H9 (cell line): Measurements from ENCODE around the gene MBP. TPM values are rescaled to one million over a fixed set of nuclear protein-coding genes. Genes with fewer than 3 reads are reported as not detected.

ENCODE experiments used
- DNase-seq: peaks from one replicate; pipeline ENCODE4 v3.0.0-alpha.2; 2017
- H2AFZ ChIP-seq: one replicate; pipeline ENCODE4 v1.6.1; 2013; ENCODE audit warnings: mild to moderate bottlenecking, low read length, control low read depth, moderate library complexity
- H2AK5ac ChIP-seq: 2 replicates; pipeline ENCODE4 v1.6.1; 2013; ENCODE audit warnings: low read length, control low read depth, mixed read lengths; ENCODE audit not compliant: insufficient read length
- H2BK120ac ChIP-seq: one replicate; pipeline ENCODE4 v1.6.1; 2013; ENCODE audit warnings: low read depth, mild to moderate bottlenecking, low read length, control low read depth, inconsistent platforms; ENCODE audit not compliant: poor library complexity, severe bottlenecking
- H2BK12ac ChIP-seq: 2 replicates; pipeline ENCODE4 v1.6.1; 2013; ENCODE audit warnings: low read length, control low read depth, mixed read lengths, low read depth; ENCODE audit not compliant: insufficient read length
- H2BK15ac ChIP-seq: 2 replicates; pipeline ENCODE4 v1.6.1; 2013; ENCODE audit warnings: low read depth, low read length, control low read depth
- H2BK20ac ChIP-seq: one replicate; pipeline ENCODE4 v1.6.1; 2013; ENCODE audit warnings: low read depth, mild to moderate bottlenecking, low read length, control low read depth, inconsistent platforms; ENCODE audit not compliant: poor library complexity, severe bottlenecking
- H2BK5ac ChIP-seq: 2 replicates; pipeline ENCODE4 v1.6.1; 2013; ENCODE audit warnings: low read length, control low read depth, mixed read lengths; ENCODE audit not compliant: insufficient read length
- H3K14ac ChIP-seq: 2 replicates; pipeline ENCODE4 v1.6.1; 2013; ENCODE audit warnings: low read length, control low read depth; ENCODE audit not compliant: insufficient read depth
- H3K18ac ChIP-seq: 2 replicates; pipeline ENCODE4 v1.6.1; 2013; ENCODE audit warnings: low read depth, mild to moderate bottlenecking, mixed read lengths, low read length, control low read depth; ENCODE audit not compliant: insufficient read length
- H3K23ac ChIP-seq: 2 replicates; pipeline ENCODE4 v1.6.1; 2013; ENCODE audit warnings: low read length, control low read depth, mixed read lengths, low read depth; ENCODE audit not compliant: insufficient read length
- H3K23me2 ChIP-seq: 2 replicates; pipeline ENCODE4 v1.6.1; 2013; ENCODE audit warnings: low read depth, mild to moderate bottlenecking, mixed read lengths, low read length, control low read depth; ENCODE audit not compliant: insufficient read length, poor library complexity, severe bottlenecking
- H3K27ac ChIP-seq: 2 replicates; pipeline ENCODE4 v1.5.1; 2013; ENCODE audit warnings: low read length, control low read depth, mixed read lengths, low read depth; ENCODE audit not compliant: insufficient read length
- H3K27me3 ChIP-seq: 2 replicates; pipeline ENCODE4 v1.6.1; 2013; ENCODE audit warnings: low read length, control low read depth, inconsistent platforms; ENCODE audit not compliant: insufficient read depth
- H3K4ac ChIP-seq: 2 replicates; pipeline ENCODE4 v1.6.1; 2013; ENCODE audit warnings: low read depth, mild to moderate bottlenecking, control low read depth, inconsistent platforms, low read length, moderate library complexity
- H3K4me1 ChIP-seq: 2 replicates; pipeline ENCODE4 v1.6.1; 2013; ENCODE audit warnings: low read length, control low read depth, inconsistent platforms; ENCODE audit not compliant: insufficient read depth
- H3K4me2 ChIP-seq: 2 replicates; pipeline ENCODE4 v1.6.1; 2013; ENCODE audit warnings: low read length, control low read depth, mixed read lengths; ENCODE audit not compliant: insufficient read length, insufficient read depth
- H3K56ac ChIP-seq: 2 replicates; pipeline ENCODE4 v1.6.1; 2013; ENCODE audit warnings: low read depth, mild to moderate bottlenecking, mixed read lengths, low read length, control low read depth; ENCODE audit not compliant: insufficient read length
- H3K79me1 ChIP-seq: 2 replicates; pipeline ENCODE4 v1.6.1; 2013; ENCODE audit warnings: low read depth, mild to moderate bottlenecking, moderate library complexity, low read length, control low read depth, inconsistent platforms; ENCODE audit not compliant: insufficient read depth, poor library complexity, severe bottlenecking
- H3K79me2 ChIP-seq: 2 replicates; pipeline ENCODE4 v1.6.1; 2013; ENCODE audit warnings: low read length, control low read depth, inconsistent platforms; ENCODE audit not compliant: insufficient read depth
- H3K9ac ChIP-seq: 2 replicates; pipeline ENCODE4 v1.6.1; 2013; ENCODE audit warnings: low read length, control low read depth, mixed read lengths; ENCODE audit not compliant: insufficient read length; ENCODE audit errors: extremely low read depth
- H3K9me3 ChIP-seq: one replicate; pipeline ENCODE4 v1.6.1; 2013; ENCODE audit warnings: low read depth, low read length, inconsistent platforms; ENCODE audit not compliant: control insufficient read depth
- H3T11ph ChIP-seq: one replicate; pipeline ENCODE4 v1.6.1; 2013; ENCODE audit warnings: mild to moderate bottlenecking, low read length, control low read depth, inconsistent platforms
- H4K20me1 ChIP-seq: one replicate; pipeline ENCODE4 v1.6.1; 2013; ENCODE audit not compliant: control insufficient read depth, insufficient read length, insufficient read depth
- H4K5ac ChIP-seq: 2 replicates; pipeline ENCODE4 v1.6.1; 2013; ENCODE audit warnings: low read depth, mild to moderate bottlenecking, mixed read lengths, low read length, control low read depth; ENCODE audit not compliant: insufficient read length
- H4K8ac ChIP-seq: replicated peaks from 2 replicates; pipeline ENCODE4 v1.6.1; 2013; ENCODE audit warnings: low read length, control low read depth, mixed read lengths, low read depth; ENCODE audit not compliant: insufficient read length
- H4K91ac ChIP-seq: 2 replicates; pipeline ENCODE4 v1.6.1; 2013; ENCODE audit warnings: low read depth, mild to moderate bottlenecking, moderate library complexity, mixed read lengths, low read length, control low read depth; ENCODE audit not compliant: insufficient read length
- H3K27ac Mint-ChIP-seq, 3 experiments: 2 replicates in 2 of 3; 3 replicates in 1 of 3; pipeline ENCODE4 v1.8.0; 2020 to 2021; ENCODE audit warnings: mixed read lengths in 3 of 3, mild to moderate bottlenecking in 1 of 3, moderate library complexity in 1 of 3
- H3K27me3 Mint-ChIP-seq: 2 replicates; pipeline ENCODE4 v1.8.0; 2021; ENCODE audit warnings: low read depth, mild to moderate bottlenecking, moderate library complexity, mixed read lengths
- H3K36me3 Mint-ChIP-seq, 3 experiments: 2 replicates in 2 of 3; 3 replicates in 1 of 3; pipeline ENCODE4 v1.8.0; 2020 to 2021; ENCODE audit warnings: low read depth in 3 of 3, mixed read lengths in 3 of 3; ENCODE audit not compliant: insufficient read depth in 1 of 3
- H3K4me1 Mint-ChIP-seq, 2 experiments: 2 replicates each; pipeline ENCODE4 v1.8.0; 2020; ENCODE audit warnings: mixed read lengths in 2 of 2
- H3K4me3 Mint-ChIP-seq, 2 experiments: 2 replicates in 1 of 2; 3 replicates in 1 of 2; pipeline ENCODE4 v1.8.0; 2020 to 2021; ENCODE audit warnings: mild to moderate bottlenecking in 2 of 2, mixed read lengths in 2 of 2, moderate library complexity in 1 of 2
- H3K9me3 Mint-ChIP-seq, 2 experiments: 2 replicates in 1 of 2; 3 replicates in 1 of 2; pipeline ENCODE4 v1.8.0; 2020; ENCODE audit warnings: mild to moderate bottlenecking in 2 of 2, mixed read lengths in 2 of 2, moderate library complexity in 1 of 2
- WGBS: extraction: QIAGEN DNeasy Blood & Tissue Kit; methylation state at CpG from one replicate; pipeline ENCODE4 v1.1.7; 2013; ENCODE audit warnings: missing lambda C conversion rate, low lambda C conversion rate, mixed read lengths; ENCODE audit not compliant: insufficient read length; ENCODE audit errors: extremely low coverage; 5-methylcytosine and 5-hydroxymethylcytosine counted together
- total RNA-seq: library from RNA; stranded (reverse); gene quantifications from 2 replicates; pipeline ENCODE4 v1.2.1, GENCODE V29; 2021
- TF ChIP-seq, protein P1 (sequence below): fragments of 200-600 bp; sonication (generic); conservative IDR thresholded peaks from 3 replicates; pipeline ENCODE4 v1.8.0; 2021; ENCODE audit warnings: antibody characterized with exemption, mild to moderate bottlenecking

Gene MBP
- total RNA-seq, 1 experiment from 2014 or later, result 8.6 TPM

DNA sequence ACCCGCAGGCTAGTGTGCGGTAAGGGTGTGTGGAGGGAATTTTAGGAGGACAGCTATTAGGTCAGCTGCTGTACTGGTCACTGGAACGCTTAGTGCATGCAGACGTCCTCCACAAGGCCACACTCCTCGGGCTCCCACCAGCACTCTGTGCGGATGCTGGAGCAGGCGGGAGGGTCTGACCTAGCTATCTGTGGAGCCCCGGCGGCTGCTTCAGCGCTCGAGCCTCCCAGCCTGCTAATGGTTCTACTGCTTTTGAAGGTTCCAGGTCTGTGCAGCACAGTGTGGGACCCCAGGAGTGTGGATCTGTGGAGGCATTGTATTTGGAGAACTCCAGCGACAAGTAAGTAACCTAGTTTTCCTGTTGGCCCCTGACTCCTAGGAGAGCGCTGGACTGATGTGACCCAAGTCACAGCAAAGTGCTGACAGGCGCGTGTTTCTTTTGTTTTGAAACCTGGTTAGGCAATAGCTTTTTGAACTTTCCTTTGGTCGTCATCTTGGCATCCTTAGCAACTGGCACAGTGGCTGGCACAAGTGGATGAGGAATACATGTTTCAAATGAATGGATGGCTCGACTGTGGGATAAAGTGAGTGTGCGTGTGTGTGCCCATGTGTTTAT is 196.8 kb downstream of the MBP start:
- H4K8ac ChIP-seq, result no peak overlapping the region
- Mint-ChIP-seq H3K4me1 (no peaks in the 10 kb centered on the region), H3K27ac (no peak overlapping the region), H3K4me3 (no peak overlapping the region), H3K9me3 (no peaks in the 10 kb centered on the region), H3K27me3 (no peaks in the 10 kb centered on the region), H3K36me3 (peaks cover 8 to 39% (median 28%) of the 10 kb centered on the region in 3 experiments; a peak in 6 of 7 replicates)
- no peaks in the 10 kb centered on the region for H3K27me3 ChIP-seq
- H3K79me1 ChIP-seq, result no peaks in the 10 kb centered on the region
- H3K4ac ChIP-seq, result no peak overlapping the region
- H3K14ac ChIP-seq, result no peak overlapping the region
- H4K20me1 ChIP-seq, result no peaks in the 10 kb centered on the region
- H3K23ac ChIP-seq, result no peak overlapping the region
- H3K18ac ChIP-seq, result no peak overlapping the region
- no peaks in the 10 kb centered on the region for H3K23me2 ChIP-seq
- no peak overlapping the region for H2AK5ac ChIP-seq
- H2BK15ac ChIP-seq, result no peak overlapping the region
- no peaks in the 10 kb centered on the region for H3K79me2 ChIP-seq
- TF ChIP-seq, protein P1, sequence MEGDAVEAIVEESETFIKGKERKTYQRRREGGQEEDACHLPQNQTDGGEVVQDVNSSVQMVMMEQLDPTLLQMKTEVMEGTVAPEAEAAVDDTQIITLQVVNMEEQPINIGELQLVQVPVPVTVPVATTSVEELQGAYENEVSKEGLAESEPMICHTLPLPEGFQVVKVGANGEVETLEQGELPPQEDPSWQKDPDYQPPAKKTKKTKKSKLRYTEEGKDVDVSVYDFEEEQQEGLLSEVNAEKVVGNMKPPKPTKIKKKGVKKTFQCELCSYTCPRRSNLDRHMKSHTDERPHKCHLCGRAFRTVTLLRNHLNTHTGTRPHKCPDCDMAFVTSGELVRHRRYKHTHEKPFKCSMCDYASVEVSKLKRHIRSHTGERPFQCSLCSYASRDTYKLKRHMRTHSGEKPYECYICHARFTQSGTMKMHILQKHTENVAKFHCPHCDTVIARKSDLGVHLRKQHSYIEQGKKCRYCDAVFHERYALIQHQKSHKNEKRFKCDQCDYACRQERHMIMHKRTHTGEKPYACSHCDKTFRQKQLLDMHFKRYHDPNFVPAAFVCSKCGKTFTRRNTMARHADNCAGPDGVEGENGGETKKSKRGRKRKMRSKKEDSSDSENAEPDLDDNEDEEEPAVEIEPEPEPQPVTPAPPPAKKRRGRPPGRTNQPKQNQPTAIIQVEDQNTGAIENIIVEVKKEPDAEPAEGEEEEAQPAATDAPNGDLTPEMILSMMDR, result no peak
- no peaks in the 10 kb centered on the region for H3K4me1 ChIP-seq
- WGBS, result no CpG with 5 or more reads among the region's 18 CpGs
- no peak overlapping the region for H4K5ac ChIP-seq
- no peak overlapping the region for H3K27ac ChIP-seq
- H3K9ac ChIP-seq, result no peak overlapping the region
- no peak overlapping the region for H2BK120ac ChIP-seq
- H3T11ph ChIP-seq, result no peak overlapping the region
- no peaks in the 10 kb centered on the region for H3K9me3 ChIP-seq
- H4K91ac ChIP-seq, result no peak overlapping the region
- H2BK20ac ChIP-seq, result no peak overlapping the region
- H3K4me2 ChIP-seq, result no peak overlapping the region
- H2BK12ac ChIP-seq, result no peak overlapping the region
- no peak for DNase-seq
- H2AFZ ChIP-seq, result no peak overlapping the region
- H2BK5ac ChIP-seq, result no peak overlapping the region
- H3K56ac ChIP-seq, result no peak overlapping the region
